Measurements from ENCODE around the gene TMEM17.

The TMEM17 gene

GRCh38 chr2:62471816-62472215 is 34.2 kb downstream of the TMEM17 start:
- no peak for DNase-seq

DNA sequence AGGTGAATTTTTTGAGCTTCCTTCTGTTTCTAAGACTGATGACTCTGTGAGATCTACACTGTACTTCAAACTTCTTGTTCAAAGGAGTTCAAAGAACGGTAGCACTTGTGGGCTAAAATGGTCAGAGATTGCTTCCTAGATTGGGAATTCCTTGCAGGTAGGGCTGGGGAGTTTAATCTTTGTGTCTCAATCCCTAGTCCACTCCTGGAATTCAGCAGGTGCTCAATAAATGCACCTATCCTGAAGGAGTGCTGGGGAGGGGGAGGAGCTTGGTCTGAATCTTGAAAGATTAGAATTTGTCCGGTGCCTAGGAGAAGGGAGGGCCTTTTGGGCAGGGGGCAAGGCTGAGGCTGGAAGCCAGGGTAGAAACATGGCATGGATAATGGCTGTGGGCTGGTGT is 34.6 kb downstream of the TMEM17 start:
- no peak for DNase-seq

DNA sequence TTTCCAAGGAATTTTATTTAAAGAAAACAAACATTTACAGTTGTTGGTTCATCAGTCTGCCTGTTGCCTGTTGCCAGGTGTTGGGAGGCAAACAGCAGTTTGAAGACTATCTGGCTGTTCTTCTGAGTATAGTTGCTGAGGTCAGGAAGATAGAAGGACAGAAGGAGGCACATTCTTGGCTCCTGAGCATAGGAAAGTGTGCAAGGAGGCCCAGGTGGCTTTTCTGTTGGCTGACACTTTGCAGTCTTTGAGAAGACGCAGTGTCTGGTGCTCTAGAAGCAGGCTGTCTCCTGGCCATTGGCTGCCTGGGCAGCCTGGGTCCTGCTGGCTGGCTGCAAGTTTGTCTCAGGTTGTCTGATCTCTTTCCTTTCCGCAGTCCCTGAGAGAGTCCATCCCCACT is 36.4 kb downstream of the TMEM17 start:
- DNase-seq = no peak

- DNase-seq = no peak
Measured at GRCh38 chr2:62469114-62469513, 36.9 kb downstream of the TMEM17 start.

- no peak for DNase-seq
Measured at GRCh38 chr2:62467475-62468321, 38.3 kb downstream of the TMEM17 start.

GRCh38 chr2:62467100-62467474 is 38.9 kb downstream of the TMEM17 start:
- no peak for DNase-seq

DNA sequence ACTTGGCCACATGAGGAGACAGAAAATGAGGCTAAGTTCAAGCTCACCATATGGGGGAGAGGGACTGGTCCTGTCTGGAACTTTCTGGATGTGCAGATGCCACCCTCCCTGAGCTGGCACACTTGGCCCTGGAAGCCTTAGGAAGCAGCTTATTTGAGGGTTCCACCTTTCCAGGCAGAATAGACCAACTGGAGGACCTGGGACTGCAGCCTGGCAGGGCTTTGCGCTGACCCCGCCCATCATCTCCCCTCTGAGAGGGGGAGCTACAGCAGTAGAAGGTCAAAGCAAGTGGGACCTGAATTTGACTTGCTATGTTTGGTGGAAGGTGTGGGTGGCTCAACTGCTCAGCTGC is 39.5 kb downstream of the TMEM17 start:
- no peak for DNase-seq

- DNase-seq = no peak
Measured at GRCh38 chr2:62465741-62466502, 40.1 kb downstream of the TMEM17 start.

- DNase-seq = no peak
Measured at GRCh38 chr2:62465039-62465740, 40.8 kb downstream of the TMEM17 start.

- DNase-seq = no peak
Measured at GRCh38 chr2:62464221-62465007, 41.6 kb downstream of the TMEM17 start.

DNA sequence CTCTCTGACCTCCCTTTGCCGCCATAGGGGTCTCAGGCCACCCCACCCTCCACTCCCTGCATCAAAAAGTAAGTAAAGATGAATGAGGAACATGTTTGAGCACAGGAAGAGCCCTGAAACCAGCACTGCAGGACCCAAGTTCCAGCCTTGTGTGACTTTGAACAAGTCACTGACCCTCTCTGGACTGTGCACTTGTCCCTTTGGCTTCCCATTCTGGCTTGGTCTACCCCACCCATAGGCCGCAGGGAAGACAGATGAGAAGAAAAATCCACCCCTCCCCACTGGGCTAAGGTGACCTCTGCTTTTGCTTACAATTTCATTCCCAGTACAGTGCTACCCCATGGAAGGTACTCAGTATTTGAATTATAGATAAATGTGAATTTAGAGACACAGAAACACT is 43.8 kb downstream of the TMEM17 start:
- DNase-seq = no peak

DNA sequence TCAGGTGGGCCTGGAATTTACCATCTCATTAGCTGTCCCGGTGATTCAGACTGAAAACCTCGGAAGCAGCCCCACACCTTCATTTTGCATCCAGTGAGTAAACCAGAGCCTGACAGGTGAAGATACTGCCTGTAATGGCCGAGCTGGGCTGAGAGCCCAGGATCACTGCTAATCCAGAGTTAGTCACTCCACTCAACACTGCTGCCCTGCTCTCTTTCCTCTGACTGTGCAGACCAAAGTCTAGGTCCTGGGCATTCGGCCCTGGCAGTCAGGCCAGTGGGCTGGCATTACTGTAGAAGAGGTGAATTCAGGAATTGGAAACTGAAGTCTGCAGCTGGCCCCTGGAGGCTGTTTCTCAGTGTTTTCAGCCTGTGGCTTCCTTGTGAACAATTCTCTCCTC is 44.3 kb downstream of the TMEM17 start:
- no peak for DNase-seq

GRCh38 chr2:62461017-62461553 is 44.9 kb downstream of the TMEM17 start:
- no peak for DNase-seq

GRCh38 chr2:62460175-62460574 is 45.8 kb downstream of the TMEM17 start:
- no peak for DNase-seq

- DNase-seq = no peak
Measured at GRCh38 chr2:62459672-62460071, 46.3 kb downstream of the TMEM17 start.

GRCh38 chr2:62459106-62459505 is 46.9 kb downstream of the TMEM17 start:
- no peak for DNase-seq

- no peak for DNase-seq
Measured at GRCh38 chr2:62458671-62459081, 47.3 kb downstream of the TMEM17 start.

DNA sequence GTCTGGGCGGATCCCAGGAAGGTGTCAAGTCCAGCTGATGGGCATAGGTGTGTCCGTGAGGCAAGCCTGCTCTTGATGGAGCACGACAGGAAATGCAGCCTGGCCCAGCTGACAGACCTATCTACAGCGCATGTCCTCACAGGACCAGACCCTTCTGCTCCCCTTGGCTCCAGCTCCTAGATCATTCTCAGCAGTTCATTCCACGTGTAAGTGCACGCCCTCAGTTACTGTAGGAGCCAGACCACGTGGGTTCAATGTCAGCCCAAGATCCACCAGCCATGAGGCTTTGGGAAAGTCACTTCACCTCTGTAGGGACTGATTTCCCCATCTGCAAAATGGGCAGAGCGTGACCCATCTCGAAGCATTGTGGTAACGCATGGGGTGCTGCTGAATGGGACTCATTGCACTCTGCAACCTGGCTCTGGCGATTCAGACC is 47.8 kb downstream of the TMEM17 start:
- no peak for DNase-seq

DNA sequence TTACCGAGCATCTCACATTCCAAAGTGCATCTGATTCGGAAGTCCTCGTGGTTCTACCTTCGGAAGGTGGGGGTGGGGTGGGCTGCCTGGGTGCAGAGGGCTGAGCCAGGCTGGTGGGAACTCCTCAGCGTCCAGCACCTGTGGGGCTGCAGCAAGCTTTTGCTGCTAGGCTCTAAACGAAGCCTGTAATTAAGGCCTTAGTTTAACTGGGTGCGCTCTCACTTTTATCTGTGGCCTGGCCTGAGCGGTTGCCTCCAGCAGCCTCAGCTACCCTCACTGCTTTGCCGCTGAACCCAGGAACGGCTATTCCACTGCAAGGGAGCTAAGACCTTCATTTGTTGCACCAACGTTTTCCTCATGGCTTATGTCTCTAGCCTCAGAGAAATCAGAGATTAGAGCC is 48.4 kb downstream of the TMEM17 start:
- no peak for DNase-seq

GRCh38 chr2:62456721-62457539 is 49.1 kb downstream of the TMEM17 start:
- peak; percentile 45 to 60 for DNase-seq

GRCh38 chr2:62455957-62456692 is 49.9 kb downstream of the TMEM17 start:
- no peak for DNase-seq

All from inflammatory macrophage (primary cell).